Cardiac atrium fibroblast (primary cell): Measurements from ENCODE around the gene TAS2R41. TPM values are rescaled to one million over a fixed set of nuclear protein-coding genes. Genes with fewer than 3 reads are reported as not detected.

Experiments used
- total RNA-seq: library from RNA; depleted of rRNA; stranded (reverse); fragments of >200 nt; gene quantifications from 2 replicates; pipeline ENCODE4 v1.2.3, GENCODE V29; 2015

TAS2R41 gene
- total RNA-seq, result not detected in 2 replicates

GRCh38 chr7:143477501-143478150 is at the start of gene TAS2R41:
Gene TAS2R41 (plus strand): TSS chr7:143477873. CDS start chr7:143477873, 0 bp downstream.

GRCh38 chr7:143443153-143443552 is 34.5 kb upstream of the TAS2R41 start, which contains the start of gene TAS2R60:
Gene TAS2R60 (plus strand): TSS chr7:143443453. CDS start chr7:143443453, 0 bp downstream.

Other genes with a start within 250 kb of the TAS2R41 start
- gene GSTK1, start 214.4 kb upstream of the TAS2R41 start, total RNA-seq, result 126 and 130 TPM in 2 replicates
- not detected in 2 replicates for gene TMEM139, start 192.9 kb upstream of the TAS2R41 start, total RNA-seq
- gene CASP2, start 189.5 kb upstream of the TAS2R41 start, total RNA-seq, result 6.7 and 9.1 TPM in 2 replicates
- not detected in 2 replicates for gene CLCN1, start 161.8 kb upstream of the TAS2R41 start, total RNA-seq
- gene FAM131B, start 115.2 kb upstream of the TAS2R41 start, total RNA-seq, result 0.36 and 0.97 TPM in 2 replicates
- 148 and 198 TPM in 2 replicates for gene ZYX, start 96.5 kb upstream of the TAS2R41 start, total RNA-seq
- gene EPHA1, start 69.0 kb upstream of the TAS2R41 start, total RNA-seq, result not detected in 2 replicates
- not detected in 2 replicates for gene TAS2R60, start 34.4 kb upstream of the TAS2R41 start, total RNA-seq
- not detected in 2 replicates for gene CTAGE15, start 93.9 kb downstream of the TAS2R41 start, total RNA-seq
- 7.8 and 12.3 TPM in 2 replicates for gene TCAF2, start 143.1 kb downstream of the TAS2R41 start, total RNA-seq